Lower lobe of right lung (tissue), 2 donors: ENCODE results near the gene TANGO6. TPM values are rescaled to one million over a fixed set of nuclear protein-coding genes. Genes with fewer than 3 reads are reported as not detected.

Source experiments
- ATAC-seq, 2 donors: fragments of 200-7000 bp; cut with Tn5 transposase; one replicate each; pipeline ENCODE4 v1.9.1; 2020 to 2022; ENCODE audit warnings: mild to moderate bottlenecking in 2 of 2, moderate library complexity in 2 of 2
- DNase-seq: peaks from one replicate; pipeline ENCODE4 v3.0.0-alpha.2; 2020
- H3K27ac ChIP-seq: fragments of 200-600 bp; one replicate; pipeline ENCODE4 v1.8.0; 2022
- H3K27me3 ChIP-seq: fragments of 200-600 bp; one replicate; pipeline ENCODE4 v1.8.0; 2022; ENCODE audit warnings: low read depth
- H3K36me3 ChIP-seq: fragments of 200-600 bp; one replicate; pipeline ENCODE4 v1.8.0; 2022; ENCODE audit warnings: mild to moderate bottlenecking
- H3K4me1 ChIP-seq: fragments of 200-600 bp; one replicate; pipeline ENCODE4 v1.8.0; 2022
- H3K4me3 ChIP-seq: fragments of 200-600 bp; one replicate; pipeline ENCODE4 v1.8.0; 2022; ENCODE audit warnings: mild to moderate bottlenecking
- H3K9me3 ChIP-seq: fragments of 200-600 bp; one replicate; pipeline ENCODE4 v1.8.0; 2022
- intact Hi-C: fragments of 100-400 bp; cut with DNase I; formaldehyde crosslinking; loops from one replicate; pipeline ENCODE4 v1.11.0; 2022
- total RNA-seq: library from RNA; stranded (reverse); fragmentation: NEBNext Ultra II Directional; extraction: Animal tissue kit (Norgen Biotek cat#: 25700); gene quantifications from one replicate; pipeline ENCODE4 v1.2.1, GENCODE V29; 2021
- TF ChIP-seq, protein P1 (sequence below): fragments of 200-600 bp; IDR thresholded peaks from one replicate; pipeline ENCODE4 v1.8.0; 2022; ENCODE audit warnings: antibody characterized with exemption, mild to moderate bottlenecking
- donor health status: DM: no; HTN: yes; CAD: no; lungs with severe emphysema.

TANGO6 gene
- total RNA-seq, 1 donor from 2014 or later: 20.4 TPM

DNA sequence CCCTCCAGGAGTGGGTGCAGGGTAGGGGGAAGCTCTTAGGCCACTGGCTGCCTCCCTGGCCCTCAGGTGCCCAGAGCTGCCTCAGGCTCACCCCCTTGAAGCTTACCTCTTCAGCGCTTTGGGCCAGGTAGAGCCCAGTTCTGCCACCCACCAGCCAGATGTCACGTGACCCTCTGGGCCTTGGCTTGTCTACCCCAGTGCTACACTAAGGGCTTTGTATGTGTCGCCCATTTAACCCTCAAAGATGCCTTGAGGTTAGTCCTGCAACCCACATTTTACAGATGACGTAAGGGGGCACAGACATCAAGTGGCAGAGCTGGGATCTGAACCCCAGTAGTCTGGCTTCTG, 265.5 kb downstream of the TANGO6 start:
- H3K4me1 ChIP-seq: peaks cover 34% of the 10 kb centered on the region
- H3K9me3 ChIP-seq: no peaks in the 10 kb centered on the region
- intact Hi-C loops: no loop called here
- H3K27me3 ChIP-seq: peaks cover 18% of the 10 kb centered on the region
- ATAC-seq (no peak), DNase-seq (no peak)
- H3K27ac ChIP-seq: no peak overlapping the region
- H3K36me3 ChIP-seq: peaks cover 38% of the 10 kb centered on the region
- TF ChIP-seq, protein P1, sequence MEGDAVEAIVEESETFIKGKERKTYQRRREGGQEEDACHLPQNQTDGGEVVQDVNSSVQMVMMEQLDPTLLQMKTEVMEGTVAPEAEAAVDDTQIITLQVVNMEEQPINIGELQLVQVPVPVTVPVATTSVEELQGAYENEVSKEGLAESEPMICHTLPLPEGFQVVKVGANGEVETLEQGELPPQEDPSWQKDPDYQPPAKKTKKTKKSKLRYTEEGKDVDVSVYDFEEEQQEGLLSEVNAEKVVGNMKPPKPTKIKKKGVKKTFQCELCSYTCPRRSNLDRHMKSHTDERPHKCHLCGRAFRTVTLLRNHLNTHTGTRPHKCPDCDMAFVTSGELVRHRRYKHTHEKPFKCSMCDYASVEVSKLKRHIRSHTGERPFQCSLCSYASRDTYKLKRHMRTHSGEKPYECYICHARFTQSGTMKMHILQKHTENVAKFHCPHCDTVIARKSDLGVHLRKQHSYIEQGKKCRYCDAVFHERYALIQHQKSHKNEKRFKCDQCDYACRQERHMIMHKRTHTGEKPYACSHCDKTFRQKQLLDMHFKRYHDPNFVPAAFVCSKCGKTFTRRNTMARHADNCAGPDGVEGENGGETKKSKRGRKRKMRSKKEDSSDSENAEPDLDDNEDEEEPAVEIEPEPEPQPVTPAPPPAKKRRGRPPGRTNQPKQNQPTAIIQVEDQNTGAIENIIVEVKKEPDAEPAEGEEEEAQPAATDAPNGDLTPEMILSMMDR: no peak
- peak overlapping the region; percentile 57 for H3K4me3 ChIP-seq

DNA sequence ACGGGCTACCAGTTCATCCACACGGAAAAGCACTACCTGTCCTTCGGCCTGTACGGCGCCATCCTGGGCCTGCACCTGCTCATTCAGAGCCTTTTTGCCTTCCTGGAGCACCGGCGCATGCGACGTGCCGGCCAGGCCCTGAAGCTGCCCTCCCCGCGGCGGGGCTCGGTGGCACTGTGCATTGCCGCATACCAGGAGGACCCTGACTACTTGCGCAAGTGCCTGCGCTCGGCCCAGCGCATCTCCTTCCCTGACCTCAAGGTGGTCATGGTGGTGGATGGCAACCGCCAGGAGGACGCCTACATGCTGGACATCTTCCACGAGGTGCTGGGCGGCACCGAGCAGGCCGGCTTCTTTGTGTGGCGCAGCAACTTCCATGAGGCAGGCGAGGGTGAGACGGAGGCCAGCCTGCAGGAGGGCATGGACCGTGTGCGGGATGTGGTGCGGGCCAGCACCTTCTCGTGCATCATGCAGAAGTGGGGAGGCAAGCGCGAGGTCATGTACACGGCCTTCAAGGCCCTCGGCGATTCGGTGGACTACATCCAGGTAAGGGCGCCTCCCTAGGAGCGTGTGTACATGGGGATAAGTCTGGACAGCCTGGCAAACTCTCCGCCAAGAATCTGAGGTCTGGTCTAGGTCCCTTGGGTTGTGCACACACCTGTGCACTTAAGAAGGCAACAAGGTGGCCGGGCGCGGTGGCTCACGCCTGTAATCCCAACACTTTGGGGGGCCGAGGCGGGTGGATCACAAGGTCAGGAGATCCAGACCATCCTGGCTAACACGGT, 266.3 kb downstream of the TANGO6 start:
- no peak for DNase-seq
- H3K4me3 ChIP-seq: no peak overlapping the region
- peaks cover 34% of the 10 kb centered on the region for H3K4me1 ChIP-seq
- no peaks in the 10 kb centered on the region for H3K9me3 ChIP-seq
- ATAC-seq: no peak
- H3K36me3 ChIP-seq: peaks cover 46% of the 10 kb centered on the region
- intact Hi-C loops: no loop called here
- H3K27ac ChIP-seq: no peak overlapping the region
- TF ChIP-seq, protein P1: no peak
- peaks cover 18% of the 10 kb centered on the region for H3K27me3 ChIP-seq

DNA sequence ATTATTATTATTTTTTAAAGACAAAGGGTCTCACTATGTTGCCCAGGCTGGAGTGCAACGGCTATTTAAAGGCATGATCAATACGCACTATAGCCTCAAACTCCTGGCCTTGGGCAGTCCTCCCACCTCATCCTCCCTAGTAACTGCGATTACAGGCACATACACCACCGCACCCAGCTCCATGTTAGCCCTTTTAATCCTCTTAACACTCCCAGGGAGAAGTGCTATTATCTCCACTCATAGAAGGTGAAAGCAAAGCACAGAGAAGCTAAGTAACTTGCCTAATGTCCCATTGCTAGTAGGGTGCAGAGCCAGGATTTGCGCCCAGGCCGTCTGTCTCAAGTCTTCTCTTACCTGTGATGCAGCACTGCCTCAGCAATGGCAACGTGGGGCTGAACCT, 267.1 kb downstream of the TANGO6 start:
- Histone ChIP-seq H3K27ac (no peak overlapping the region), H3K4me3 (no peak overlapping the region), H3K27me3 (peaks cover 18% of the 10 kb centered on the region), H3K9me3 (no peaks in the 10 kb centered on the region), H3K4me1 (peaks cover 33% of the 10 kb centered on the region), H3K36me3 (peaks cover 53% of the 10 kb centered on the region)
- intact Hi-C loops: no loop called here
- ATAC-seq: no peak
- TF ChIP-seq, protein P1: no peak
- no peak for DNase-seq

DNA sequence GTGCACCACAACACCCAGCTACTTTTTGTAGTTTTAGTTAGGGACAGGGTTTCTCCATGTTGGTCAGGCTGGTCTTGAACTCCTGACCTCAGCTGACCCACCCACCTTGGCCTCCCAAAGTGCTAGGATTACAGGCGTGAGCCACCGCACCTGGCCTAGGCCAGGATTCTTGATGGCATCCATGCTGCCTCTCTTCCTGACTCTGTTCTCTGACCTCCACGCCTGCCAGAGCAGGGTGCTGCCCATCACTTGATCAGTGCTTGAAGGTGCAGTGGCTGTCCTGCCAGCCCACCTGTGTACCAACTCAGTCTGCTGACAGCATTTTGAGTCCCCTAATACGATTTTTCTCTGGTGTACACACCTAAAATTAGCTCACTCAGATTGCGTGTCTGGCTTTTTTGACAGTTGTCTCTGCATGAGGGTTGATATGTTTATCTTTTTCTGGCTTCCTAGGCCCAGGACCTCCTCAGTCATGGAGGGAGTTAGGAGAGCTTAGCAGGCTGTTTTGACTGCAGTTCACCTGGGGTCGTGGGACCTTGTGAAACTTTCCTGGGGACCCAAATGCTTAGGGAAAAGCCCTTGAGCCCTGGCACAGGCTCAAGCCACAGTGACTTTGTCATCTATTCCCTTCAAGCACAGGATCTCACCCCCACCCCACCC, 268.0 kb downstream of the TANGO6 start:
- TF ChIP-seq, protein P1: no peak
- intact Hi-C loops: no loop called here
- ATAC-seq (no peak), DNase-seq (no peak)
- Histone ChIP-seq H3K4me3 (no peak overlapping the region), H3K36me3 (peaks cover 62% of the 10 kb centered on the region), H3K4me1 (peaks cover 28% of the 10 kb centered on the region), H3K27ac (no peak overlapping the region), H3K27me3 (peaks cover 17% of the 10 kb centered on the region), H3K9me3 (no peaks in the 10 kb centered on the region)

DNA sequence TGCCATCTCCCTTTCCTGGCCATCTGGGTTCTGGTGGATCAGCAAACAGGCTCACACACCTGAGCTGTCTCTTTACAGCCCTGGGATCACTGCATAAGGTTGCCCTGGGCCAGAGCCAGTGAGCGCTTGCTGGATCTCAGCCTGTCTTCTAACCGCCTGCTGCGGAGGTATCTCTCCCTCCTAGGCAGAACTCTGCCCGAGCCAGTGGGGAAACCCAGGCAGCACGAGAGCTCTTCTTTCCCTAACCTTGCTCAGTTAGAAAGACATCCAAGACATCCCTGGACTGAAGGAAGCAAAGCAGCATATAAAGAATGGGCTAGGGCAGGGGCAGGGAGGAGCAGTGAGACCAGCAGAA, 268.5 kb downstream of the TANGO6 start:
- ATAC-seq (no peak), DNase-seq (no peak)
- Histone ChIP-seq H3K9me3 (no peaks in the 10 kb centered on the region), H3K4me3 (no peak overlapping the region), H3K27me3 (peaks cover 12% of the 10 kb centered on the region), H3K36me3 (peaks cover 65% of the 10 kb centered on the region), H3K27ac (no peak overlapping the region), H3K4me1 (peaks cover 28% of the 10 kb centered on the region)
- TF ChIP-seq, protein P1: no peak
- intact Hi-C loops: no loop called here
